NCI-H1417 (cell line): ENCODE data around the gene FCGR3B.
"Not testable (repeated sequence)": the region's sequence is repeated elsewhere in the genome, so short reads cannot be mapped to it uniquely, and the experiment has no call there.

Source experiments
- DNase-seq, 3 experiments: peaks; one replicate each; lab custom pipeline; 2025; lab: John Stamatoyannopoulos, UW

Gene FCGR3B

GRCh38 chr1:161638251-161638993 is 7.4 kb upstream of the FCGR3B start:
- not testable (repeated sequence) for DNase-seq

GRCh38 chr1:161636976-161637375 is 6.0 kb upstream of the FCGR3B start:
- DNase-seq, result not testable (repeated sequence)

DNA sequence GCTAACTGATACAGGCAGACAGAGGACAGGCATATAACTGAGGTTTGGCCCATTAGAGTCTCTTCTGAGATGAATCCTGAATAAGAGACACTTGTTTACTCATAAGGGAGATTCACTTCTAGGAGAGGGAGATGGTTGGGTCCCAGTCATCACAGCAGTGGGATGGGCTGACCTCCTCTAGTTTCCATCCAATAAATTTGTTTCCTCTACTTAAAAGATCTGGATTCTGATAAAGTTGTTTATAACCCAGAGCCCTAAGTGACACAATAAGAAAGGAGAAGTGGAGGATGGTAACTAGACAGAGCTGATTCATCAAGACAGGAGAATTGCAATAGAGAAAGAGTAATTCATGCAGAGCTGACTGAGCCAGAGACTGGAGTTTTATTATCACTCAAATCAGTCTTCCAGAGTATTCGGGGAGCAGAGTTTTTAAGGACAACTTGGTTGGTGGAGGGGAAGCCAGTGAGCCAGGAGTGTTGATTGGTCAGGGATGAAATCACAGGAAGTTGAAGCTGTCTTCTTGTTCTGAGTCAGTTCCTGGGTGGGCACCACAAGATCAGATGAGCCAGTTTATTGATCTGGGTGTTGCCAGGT is 5.3 kb upstream of the FCGR3B start:
- DNase-seq, result not testable (repeated sequence)

GRCh38 chr1:161634993-161635392 is 4.0 kb upstream of the FCGR3B start:
- DNase-seq, result not testable (repeated sequence)

- DNase-seq, result not testable (repeated sequence)
These were observed 741 bp downstream of the FCGR3B start for GRCh38 chr1:161630128-161630742.

GRCh38 chr1:161626445-161627146 is 4.4 kb downstream of the FCGR3B start:
- DNase-seq, result not testable (repeated sequence)

DNA sequence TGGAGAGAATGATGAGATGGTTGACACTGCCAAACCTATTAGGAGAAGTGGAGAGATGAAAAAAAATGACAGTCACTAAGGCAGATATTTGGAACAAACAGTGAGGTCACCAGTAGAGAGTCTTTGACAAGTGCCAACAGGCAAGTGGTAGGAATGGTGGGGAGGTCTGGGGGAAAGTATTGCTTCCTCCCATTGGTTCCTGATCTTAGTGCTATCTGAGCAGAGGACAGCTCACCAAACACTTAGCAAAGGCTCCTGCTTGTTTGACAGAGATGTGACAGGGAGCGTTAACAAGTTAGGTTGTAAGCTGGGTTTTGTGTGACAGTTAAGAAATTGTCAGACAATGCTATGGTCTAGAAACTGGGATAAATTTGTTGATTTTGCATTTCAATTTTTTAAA is 6.4 kb downstream of the FCGR3B start:
- DNase-seq, result not testable (repeated sequence)

GRCh38 chr1:161623401-161624051 is 7.5 kb downstream of the FCGR3B start:
- DNase-seq, result not testable (repeated sequence)

GRCh38 chr1:161622054-161622453 is 8.9 kb downstream of the FCGR3B start:
- DNase-seq, result not testable (repeated sequence)

DNA sequence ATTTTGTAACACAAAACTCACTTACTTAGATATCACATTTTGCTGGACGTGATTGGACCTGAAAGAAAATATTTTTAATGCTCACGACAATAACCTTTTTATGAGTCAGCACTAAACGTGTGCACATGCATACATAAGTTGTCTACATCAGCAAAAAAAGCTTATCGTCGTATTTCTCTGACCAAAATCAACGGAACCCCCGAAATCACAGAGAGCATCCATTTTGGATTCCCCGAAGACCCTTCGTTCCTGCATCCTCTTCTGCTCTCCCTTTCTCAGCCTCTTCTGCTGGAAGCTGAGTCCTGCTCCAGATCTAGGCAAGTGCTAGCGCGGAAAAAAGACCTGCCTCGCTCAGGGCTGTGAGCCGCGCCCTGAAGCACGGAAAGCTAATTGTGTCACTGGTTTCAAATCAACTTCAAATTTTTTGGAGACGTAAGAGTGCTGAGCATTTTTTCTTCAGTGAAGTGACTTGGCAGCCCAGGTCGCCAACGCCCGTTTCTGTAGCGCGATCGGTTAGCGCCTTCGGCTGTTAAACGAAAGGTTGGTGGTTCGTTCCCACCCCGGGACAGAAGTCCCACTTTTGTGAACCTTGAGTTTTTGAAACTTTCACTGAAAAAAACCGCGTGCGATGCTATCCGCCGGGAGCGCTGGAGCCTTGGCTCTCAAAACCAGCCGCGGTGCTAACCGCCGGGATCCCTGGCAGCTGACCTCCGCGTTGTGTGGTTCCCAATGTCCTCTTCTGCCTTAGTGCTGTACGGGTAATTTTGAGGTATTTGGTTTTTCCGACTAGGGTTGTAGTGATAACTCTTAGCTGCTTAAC is 9.6 kb downstream of the FCGR3B start:
- DNase-seq, result not testable (repeated sequence)

GRCh38 chr1:161620399-161620798 is 10.6 kb downstream of the FCGR3B start:
- not testable (repeated sequence) for DNase-seq

DNA sequence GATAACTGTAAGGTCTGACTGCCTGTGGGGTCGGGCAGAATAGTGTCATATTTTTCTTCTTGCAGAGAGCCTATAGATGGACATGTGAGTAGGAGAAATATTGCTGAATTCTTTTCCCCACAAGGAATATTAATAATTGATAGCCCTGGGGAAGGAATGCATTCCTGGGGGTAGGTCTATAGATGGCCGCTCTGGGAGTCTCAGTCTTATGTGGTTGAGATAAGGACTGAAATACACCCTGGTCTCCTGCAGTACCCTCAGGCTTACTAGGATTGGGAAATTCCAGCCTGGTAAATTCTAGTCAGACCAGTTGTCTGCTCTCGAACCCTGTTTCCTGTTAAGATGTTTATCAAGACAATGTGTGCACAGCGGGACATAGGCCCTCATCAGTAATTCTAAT is 12.5 kb downstream of the FCGR3B start:
- not testable (repeated sequence) for DNase-seq

GRCh38 chr1:161616417-161616816 is 14.6 kb downstream of the FCGR3B start:
- not testable (repeated sequence) for DNase-seq

GRCh38 chr1:161613142-161613514 is 17.8 kb downstream of the FCGR3B start:
- not testable (repeated sequence) for DNase-seq

DNA sequence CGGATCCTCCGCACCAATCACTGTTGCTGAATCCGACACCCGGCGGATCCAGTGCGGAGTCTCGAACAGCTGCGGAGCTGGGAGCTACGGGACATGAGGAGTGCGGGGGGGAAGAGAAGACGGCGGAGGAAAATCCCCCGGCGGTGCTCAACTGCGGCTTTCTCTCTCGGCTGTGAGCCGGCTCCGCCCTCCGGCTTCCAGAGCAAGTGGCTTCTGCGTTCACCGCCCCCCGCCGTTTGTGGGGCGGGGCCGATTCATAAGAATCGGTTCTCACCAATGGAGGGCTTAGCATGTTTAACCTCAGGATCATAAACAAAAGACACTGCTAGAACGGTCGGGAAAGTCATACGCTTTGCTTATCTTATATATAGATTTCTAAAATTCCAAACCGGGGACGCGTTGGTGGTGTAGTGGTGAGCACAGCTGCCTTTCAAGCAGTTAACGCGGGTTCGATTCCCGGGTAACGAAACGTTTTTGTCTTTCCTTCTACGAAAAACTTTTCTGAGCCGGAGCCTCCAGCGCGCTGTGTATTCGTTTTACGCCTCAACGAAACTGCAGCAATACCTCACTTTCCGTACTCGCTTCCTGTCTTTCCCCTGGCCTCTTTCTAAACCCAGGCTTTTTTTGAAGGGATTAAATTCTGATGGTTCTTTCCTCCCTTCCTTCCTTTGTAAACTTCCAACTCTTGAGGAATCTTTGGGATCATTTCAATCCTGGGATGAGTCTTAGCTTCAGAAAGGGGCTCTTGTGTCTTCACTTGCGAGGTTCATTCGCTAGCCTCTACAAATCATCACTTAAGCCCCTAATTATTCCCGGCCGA is 18.4 kb downstream of the FCGR3B start:
- peak; percentile 40 to 96 (median 67) for DNase-seq

DNA sequence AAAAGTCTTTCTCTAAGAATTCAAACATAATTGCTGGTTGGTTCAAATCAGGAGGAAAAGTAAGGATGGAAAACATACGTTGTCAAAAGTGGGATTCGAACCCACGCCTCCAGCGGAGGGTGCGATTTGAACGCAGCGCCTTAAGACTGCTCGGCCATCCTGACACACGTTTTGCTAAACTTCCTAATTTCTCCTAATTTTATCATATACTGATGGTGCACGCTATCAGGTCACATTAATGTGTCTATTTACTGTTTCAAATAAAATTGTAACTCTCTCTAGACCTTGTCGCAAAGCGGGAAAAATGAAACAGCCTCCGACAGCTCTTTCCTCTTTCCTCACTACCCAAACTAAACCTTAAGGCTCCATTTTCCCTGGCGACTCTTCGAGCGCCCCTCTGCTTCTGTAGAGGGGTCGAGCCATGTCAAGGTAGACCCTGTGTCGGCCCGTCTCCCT is 19.1 kb downstream of the FCGR3B start:
- peak in 2 of 3 experiments; percentile 33 to 46 for DNase-seq

- DNase-seq, result not testable (repeated sequence)
These were observed 20.8 kb downstream of the FCGR3B start for GRCh38 chr1:161610198-161610597.

- not testable (repeated sequence) for DNase-seq
These were observed 24.2 kb downstream of the FCGR3B start for GRCh38 chr1:161606541-161607336.
